Measurements from ENCODE around the gene DLX4. TPM values are rescaled to one million over a fixed set of nuclear protein-coding genes. Genes with fewer than 3 reads are reported as not detected.

DLX4 gene
- total and polyA plus RNA-seq, 10 of the 15 experiments (the other 5 are each of a cell fraction or from before 2014, with no cell fraction given): 0.05 to 0.29 (median 0.15) TPM

DNA sequence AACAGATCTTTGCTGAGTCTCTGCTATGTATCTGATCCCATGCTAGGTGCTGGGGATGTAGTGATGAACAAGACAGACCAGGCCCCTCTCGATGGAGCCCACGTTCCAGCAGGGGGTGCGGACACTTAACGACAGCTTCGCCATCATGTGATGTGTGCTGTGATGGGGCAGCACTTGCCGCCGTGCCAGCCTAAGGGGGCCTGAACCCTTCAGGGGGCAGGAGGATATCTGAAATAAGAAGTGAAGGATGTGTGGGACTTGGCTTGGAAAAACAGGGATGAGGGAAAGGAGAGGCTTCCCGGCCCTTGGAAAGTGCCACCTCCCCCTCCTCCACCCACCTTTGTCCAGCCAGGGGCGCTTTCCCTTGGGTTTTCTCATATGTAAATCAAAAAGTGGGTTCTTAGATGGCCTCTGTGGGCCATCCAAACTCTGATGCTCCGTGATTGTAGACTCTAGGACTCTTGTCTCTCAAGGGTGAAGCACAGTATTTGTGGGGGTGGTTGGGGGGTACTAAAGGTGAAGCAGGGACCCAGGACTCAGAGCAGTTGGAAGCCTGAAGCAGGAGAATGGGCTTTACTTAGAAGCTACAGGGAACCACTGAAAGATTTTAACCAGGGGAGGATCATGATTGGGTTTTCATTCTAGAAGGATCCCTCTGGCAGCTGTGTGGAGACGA, 30.0 kb downstream of the DLX4 start (continued):
- TF ChIP-seq EZH2 (IDR thresholded peaks at IDR 0.05; ENCODE audit: borderline replicate concordance, control insufficient read depth, low read depth, low read length): no peak
- no peak for TF ChIP-seq HDAC6 (IDR thresholded peaks at IDR 0.05; ENCODE audit: unreplicated experiment)
- no peak for TF ChIP-seq ZSCAN29 (IDR thresholded peaks at IDR 0.05)

DNA sequence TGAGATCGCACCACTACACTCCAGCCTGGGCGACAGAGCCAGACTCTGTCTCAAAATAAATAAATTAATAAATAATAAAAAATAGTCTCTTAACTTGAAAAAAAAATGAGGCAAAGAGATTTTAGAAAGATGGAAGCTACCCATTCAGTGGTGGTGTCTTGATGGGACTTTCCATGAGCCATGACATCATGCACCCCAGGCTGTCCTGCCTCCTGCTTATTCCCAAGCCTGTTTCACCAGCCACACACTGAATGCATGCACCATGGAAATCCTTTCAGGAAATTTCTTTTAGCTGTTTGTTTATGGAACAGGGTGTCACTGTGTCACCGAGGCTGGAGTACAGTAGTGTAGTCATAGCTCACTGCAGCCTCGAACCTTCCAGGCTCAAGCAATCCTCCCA, 34.9 kb downstream of the DLX4 start:
- ChIA-PET RAD21 (ENCODE audit: unreplicated experiment) (interaction anchor here (0.5 to 0.7 kb wide), 3 partner anchors 14 to 90 kb away, joined by 3 read pairs; no protein-coding TSS in a partner anchor), CTCF (interaction anchor here (1.9 to 9.3 kb wide), 2 partner anchors 90 to 126 kb away, joined by 8 to 105 read pairs; no protein-coding TSS in a partner anchor), SMC1A (ENCODE audit: uncharacterized antibody, unreplicated experiment) (interaction anchor here (0.8 kb wide), 1 partner anchor 154 kb away, joined by 3 read pairs; no protein-coding TSS in a partner anchor), POLR2A (no interaction called here)
- Histone ChIP-seq H3K27me3 (replicated peaks in 1 of 2; ENCODE audit: control insufficient read depth in 2 of 2, insufficient read depth in 2 of 2, low read length in 1 of 2) (no peaks in the 10 kb centered on the region), H3K79me2 (ENCODE audit: control insufficient read depth, insufficient read depth, low read length) (no peaks in the 10 kb centered on the region), H3K4me1 (ENCODE audit: control insufficient read depth, insufficient read depth, low read length) (peaks cover 7% of the 10 kb centered on the region), H3K4me3 (no peak overlapping the region), H3K27ac (ENCODE audit: control insufficient read depth, insufficient read depth) (no peak overlapping the region), H3K36me3 (ENCODE audit: control insufficient read depth in 2 of 2, insufficient read depth in 2 of 2, low read length in 1 of 2) (no peaks in the 10 kb centered on the region), H3K9me3 (replicated peaks; ENCODE audit: control insufficient read depth, insufficient read depth, low read length) (no peaks in the 10 kb centered on the region), H3K4me2 (ENCODE audit: control insufficient read depth, insufficient read depth) (no peak overlapping the region), H2AFZ (ENCODE audit: control insufficient read depth, low read depth, low read length) (no peak overlapping the region), H4K20me1 (ENCODE audit: control insufficient read depth, insufficient read depth) (no peaks in the 10 kb centered on the region), H3K9ac (ENCODE audit: control insufficient read depth, insufficient read depth, low read length) (no peak overlapping the region)
- 61% methylated on average over 4 of the region's 4 CpGs for WGBS (ENCODE audit: insufficient coverage, insufficient replicate concordance, low lambda C conversion rate, missing lambda C conversion rate)
- intact Hi-C loops (cut with micrococcal nuclease; ENCODE audit: unreplicated experiment): no loop called here
- no TSS peak for BruUV-seq (replicated peaks)
- TF ChIP-seq CBX3 (IDR thresholded peaks at IDR 0.05; ENCODE audit: borderline replicate concordance, low read depth) (no peak), SMC3 (IDR thresholded peaks at IDR 0.05; ENCODE audit: borderline replicate concordance, low read length) (no peak)
- no peak for FAIRE-seq
- in situ Hi-C loops (cut with MboI): loop anchor here (5.0 kb wide), 1 partner anchor 142 kb away; no protein-coding TSS in a partner anchor
- no peak for ATAC-seq
- DNase-seq (ENCODE audit: low read depth, low spot score): no peak
